Stimulated activated CD8-positive, alpha-beta memory T cell treated with anti-CD3 and anti-CD28 coated beads, Interleukin-7, amount 100 ng/mL, for 1 hour (primary cell): ENCODE results near the gene POLR2L.

Experiments used
- DNase-seq, 2 donors: peaks; one replicate each; pipeline ENCODE4 v3.0.0-alpha.2; 2020; ENCODE audit warnings: low read depth in 2 of 2

The POLR2L gene

GRCh38 chr11:838441-839279 is 3.7 kb downstream of the POLR2L start:
- no peak for DNase-seq

GRCh38 chr11:837990-838307 is 4.4 kb downstream of the POLR2L start:
- DNase-seq = no peak

- no peak for DNase-seq
Measured at GRCh38 chr11:837189-837989, 4.9 kb downstream of the POLR2L start.

- DNase-seq = no peak
Measured at GRCh38 chr11:836700-837099, 5.6 kb downstream of the POLR2L start.

- no peak for DNase-seq
Measured at GRCh38 chr11:836274-836673, 6.1 kb downstream of the POLR2L start.

- DNase-seq = no peak
Measured at GRCh38 chr11:834371-835316, 7.7 kb downstream of the POLR2L start.

- DNase-seq = no peak
Measured at GRCh38 chr11:833849-834311, 8.4 kb downstream of the POLR2L start.

GRCh38 chr11:833114-833791 is 9.1 kb downstream of the POLR2L start:
- no peak for DNase-seq

GRCh38 chr11:832529-833113 is 9.7 kb downstream of the POLR2L start, which contains the start of gene CD151:
CD151 (plus strand) TSS chr11:832952; CDS start chr11:836070, 3,118 bp downstream.
- no peak for DNase-seq

- DNase-seq = no peak
Measured at GRCh38 chr11:831961-832528, 10.3 kb downstream of the POLR2L start.

GRCh38 chr11:831118-831864 is 11.0 kb downstream of the POLR2L start:
- DNase-seq = no peak

GRCh38 chr11:830295-831117 is 11.8 kb downstream of the POLR2L start:
- DNase-seq = peak in 1 of 2 donors; percentile 41

GRCh38 chr11:829847-830294 is 12.5 kb downstream of the POLR2L start:
- DNase-seq = no peak

- no peak for DNase-seq
Measured at GRCh38 chr11:829176-829846, 13.0 kb downstream of the POLR2L start.

- DNase-seq = no peak
Measured at GRCh38 chr11:828506-829175, 13.7 kb downstream of the POLR2L start.

GRCh38 chr11:827897-828192 is 14.5 kb downstream of the POLR2L start, which contains the start of gene CRACR2B:
CRACR2B (plus strand) TSS chr11:827919; CDS start chr11:828608, 689 bp downstream.
- DNase-seq = no peak

GRCh38 chr11:827146-827896 is 15.0 kb downstream of the POLR2L start:
- no peak for DNase-seq
